Activated naive CD4-positive, alpha-beta T cell treated with anti-CD3 and anti-CD28 coated beads, Interleukin-2, amount 50 U/mL, for 72 hours (primary cell): ENCODE results near the gene ZNF611. TPM values are rescaled to one million over a fixed set of nuclear protein-coding genes. Genes with fewer than 3 reads are reported as not detected.
A peak's percentile ranks its signal among the peaks of the same experiment; 100 is the strongest.

Source experiments
- ATAC-seq, 2 donors: fragments of 150-1000 bp; cut with Tn5 transposase; 2 replicates each; pipeline ENCODE4 v1.10.0; 2021; ENCODE audit warnings: mild to moderate bottlenecking in 2 of 2, moderate library complexity in 2 of 2
- DNase-seq, 2 donors: peaks; one replicate each; pipeline ENCODE4 v3.0.0; 2021 to 2022; ENCODE audit warnings: low spot score in 2 of 2
- H3K27ac Mint-ChIP-seq, 2 donors: one replicate each; pipeline ENCODE4 v1.8.0; 2022; ENCODE audit warnings: mild to moderate bottlenecking in 2 of 2, mixed read lengths in 2 of 2
- H3K36me3 Mint-ChIP-seq, 2 donors: one replicate each; pipeline ENCODE4 v1.8.0; 2022; ENCODE audit warnings: mixed read lengths in 2 of 2
- H3K9me3 Mint-ChIP-seq, 2 donors: one replicate each; pipeline ENCODE4 v1.8.0; 2022; ENCODE audit warnings: mixed read lengths in 2 of 2
- total RNA-seq, 2 donors: library from RNA; stranded (reverse); gene quantifications; one replicate each; pipeline ENCODE4 v1.2.3, GENCODE V29; 2022

Gene ZNF611
- total RNA-seq, 2 donors from 2014 or later = 17.5 to 19.7 TPM

DNA sequence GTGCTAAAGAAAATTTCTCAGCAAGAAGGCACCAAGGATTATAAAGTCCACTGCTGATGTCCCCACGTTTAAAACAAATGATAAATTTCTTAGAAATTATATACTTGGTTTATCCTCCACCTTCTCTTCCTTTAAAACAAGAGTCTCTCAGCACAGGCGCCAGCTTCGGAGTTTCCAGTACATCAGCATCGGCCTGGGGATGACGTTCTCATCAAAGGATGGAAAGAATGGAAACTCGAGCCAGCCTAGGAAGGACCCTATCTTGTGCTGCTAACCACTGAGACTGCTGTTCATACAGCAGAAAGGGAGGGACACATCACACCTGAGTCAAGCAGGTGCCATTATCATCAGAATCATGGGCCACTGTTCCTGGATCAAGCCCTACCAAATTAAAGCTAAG, 66.9 kb downstream of the ZNF611 start:
- H3K9me3 Mint-ChIP-seq = peaks cover 0 to 10% of the 10 kb centered on the region in 2 donors
- H3K27ac Mint-ChIP-seq = no peak overlapping the region
- peaks cover 14 to 60% of the 10 kb centered on the region in 2 donors for H3K36me3 Mint-ChIP-seq
- ATAC-seq = no peak
- DNase-seq = no peak

DNA sequence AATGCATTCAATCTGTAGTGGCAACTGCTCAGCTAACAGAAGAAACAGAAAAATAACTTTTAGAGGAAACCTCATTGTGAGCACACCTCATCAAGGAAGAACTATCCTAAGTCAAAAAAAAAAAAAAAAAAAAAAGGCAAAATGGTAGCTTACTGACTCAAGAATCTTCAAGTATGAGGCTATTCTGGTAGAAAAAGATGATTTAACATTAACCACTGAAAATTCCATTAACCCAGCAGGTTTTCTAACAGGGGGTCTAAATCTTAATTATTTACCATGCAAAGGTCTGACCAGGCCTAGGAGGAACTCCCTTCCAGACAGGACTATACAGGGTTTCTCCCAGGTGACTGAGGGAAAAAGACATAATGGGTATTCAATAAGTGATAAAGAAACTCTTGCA, 68.3 kb downstream of the ZNF611 start:
- H3K36me3 Mint-ChIP-seq = peaks cover 19 to 71% of the 10 kb centered on the region in 2 donors
- H3K9me3 Mint-ChIP-seq = peaks cover 0 to 17% of the 10 kb centered on the region in 2 donors
- no peak overlapping the region for H3K27ac Mint-ChIP-seq
- ATAC-seq (no peak), DNase-seq (no peak)

DNA sequence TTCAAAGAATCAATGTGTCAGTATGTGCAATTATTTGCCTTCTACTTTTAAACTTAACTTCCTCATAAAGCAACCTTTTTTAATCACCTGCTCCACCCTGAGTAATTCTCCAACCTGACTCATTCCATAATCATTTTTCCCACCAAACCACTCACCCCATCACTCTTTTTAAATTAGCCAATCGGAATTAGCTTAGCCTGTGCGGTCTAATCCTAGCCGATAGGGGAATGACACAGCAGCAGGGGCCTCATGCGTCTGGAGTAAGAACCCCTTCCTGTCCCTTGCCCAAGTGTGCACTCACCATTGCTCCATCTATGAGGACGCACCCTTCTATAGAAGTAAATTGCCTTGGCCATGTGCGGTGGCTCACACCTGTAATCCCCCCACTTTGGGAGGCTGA, 69.3 kb downstream of the ZNF611 start:
- ATAC-seq = peak in 1 of 2 donors; percentile 29
- Mint-ChIP-seq H3K9me3 (peaks cover 0 to 20% of the 10 kb centered on the region in 2 donors), H3K27ac (no peak overlapping the region), H3K36me3 (peaks cover 29 to 75% of the 10 kb centered on the region in 2 donors)
- no peak for DNase-seq

DNA sequence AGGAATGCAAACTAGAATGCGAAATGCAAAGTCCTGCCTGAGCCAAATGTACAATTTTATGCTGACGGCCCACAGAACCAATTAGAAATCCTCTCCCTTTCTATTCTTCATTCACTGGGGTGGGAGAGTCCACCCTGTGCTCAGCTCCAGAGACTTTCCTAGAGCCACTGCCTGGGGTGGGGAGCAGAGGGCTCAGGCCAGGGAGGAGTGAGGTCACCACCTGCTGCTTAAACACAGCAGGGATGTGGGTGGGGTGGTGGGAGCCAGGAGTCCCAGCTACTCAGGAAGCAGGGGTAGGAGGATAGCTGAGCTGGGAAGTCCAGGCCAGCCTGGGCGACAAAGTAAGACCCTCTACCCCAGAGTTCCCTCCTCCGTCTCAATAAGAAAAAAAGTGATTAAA, 69.8 kb downstream of the ZNF611 start:
- Mint-ChIP-seq H3K9me3 (peaks cover 0 to 17% of the 10 kb centered on the region in 2 donors), H3K27ac (no peak overlapping the region), H3K36me3 (peaks cover 31 to 75% of the 10 kb centered on the region in 2 donors)
- ATAC-seq (no peak), DNase-seq (no peak)

DNA sequence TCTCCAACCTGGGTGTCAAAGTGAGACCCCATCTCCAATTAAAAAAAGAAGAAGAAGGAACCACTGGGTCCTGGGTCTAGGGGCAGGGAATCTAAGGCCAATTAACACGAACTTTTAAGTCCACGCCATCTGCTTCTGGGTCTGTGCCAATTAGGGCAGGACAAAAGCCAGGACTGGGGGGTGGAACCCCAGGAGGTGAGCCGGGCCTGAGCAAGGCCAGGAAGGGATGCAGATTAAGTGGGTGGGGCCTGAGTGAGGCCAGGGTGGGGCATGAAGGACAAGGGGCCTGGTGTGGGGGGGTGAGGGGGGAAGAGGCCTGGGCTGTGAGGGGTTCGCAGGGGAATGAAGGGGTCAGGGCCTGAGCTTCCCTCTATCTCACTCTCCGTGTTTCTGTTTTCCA, 70.4 kb downstream of the ZNF611 start:
- no peak for DNase-seq
- peaks cover 32 to 75% of the 10 kb centered on the region in 2 donors for H3K36me3 Mint-ChIP-seq

DNA sequence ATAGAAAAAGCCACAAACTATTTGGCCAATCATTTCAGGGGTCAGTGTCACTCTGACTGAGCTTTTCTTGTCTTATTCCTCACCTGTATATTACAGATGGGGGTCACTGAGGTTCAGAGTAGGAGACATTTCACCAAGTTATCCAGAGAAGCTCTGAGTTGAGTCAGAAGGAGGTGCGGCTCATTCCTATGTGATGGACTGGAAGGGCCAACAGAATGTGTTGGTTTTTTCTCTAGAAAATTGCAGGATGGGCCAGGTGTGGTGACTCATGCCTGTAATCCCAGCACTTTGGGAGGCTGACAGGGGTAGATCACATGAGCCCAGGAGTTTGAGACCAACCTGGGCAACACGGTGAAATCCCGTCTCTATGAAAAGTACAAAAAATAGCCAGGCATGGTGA, 72.2 kb downstream of the ZNF611 start:
- peaks cover 50 to 81% of the 10 kb centered on the region in 2 donors for H3K36me3 Mint-ChIP-seq
- no peak for ATAC-seq
- no peak for DNase-seq
- H3K9me3 Mint-ChIP-seq = peaks cover 6 to 24% of the 10 kb centered on the region in 2 donors
- H3K27ac Mint-ChIP-seq = no peak overlapping the region

More for the DNA sequence above, 70.4 kb downstream of the ZNF611 start:
- Mint-ChIP-seq H3K9me3 (peaks cover under 1 to 16% of the 10 kb centered on the region in 2 donors), H3K27ac (no peak overlapping the region)
- no peak for ATAC-seq

DNA sequence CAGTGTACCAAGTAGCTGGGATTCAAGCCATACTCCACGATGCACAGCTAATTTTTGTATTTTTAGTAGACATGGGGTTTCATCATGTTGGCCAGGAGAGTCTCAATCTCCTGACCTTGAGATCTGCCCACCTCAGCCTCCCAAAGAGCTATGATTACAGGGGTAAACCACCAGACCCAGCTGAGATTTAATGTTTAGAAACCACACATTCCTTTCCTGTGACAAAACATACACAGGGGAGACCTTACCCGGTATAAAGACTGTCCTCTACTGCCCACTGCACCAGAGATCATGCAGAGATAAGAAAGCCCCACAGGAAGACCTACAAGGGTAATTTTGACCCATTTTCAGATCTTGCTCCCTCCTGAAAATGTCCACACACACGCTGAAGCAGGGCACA, 73.9 kb downstream of the ZNF611 start:
- Mint-ChIP-seq H3K27ac (no peak overlapping the region), H3K9me3 (peaks cover 6 to 25% of the 10 kb centered on the region in 2 donors), H3K36me3 (peaks cover 57 to 83% of the 10 kb centered on the region in 2 donors)
- DNase-seq (no peak), ATAC-seq (no peak)

DNA sequence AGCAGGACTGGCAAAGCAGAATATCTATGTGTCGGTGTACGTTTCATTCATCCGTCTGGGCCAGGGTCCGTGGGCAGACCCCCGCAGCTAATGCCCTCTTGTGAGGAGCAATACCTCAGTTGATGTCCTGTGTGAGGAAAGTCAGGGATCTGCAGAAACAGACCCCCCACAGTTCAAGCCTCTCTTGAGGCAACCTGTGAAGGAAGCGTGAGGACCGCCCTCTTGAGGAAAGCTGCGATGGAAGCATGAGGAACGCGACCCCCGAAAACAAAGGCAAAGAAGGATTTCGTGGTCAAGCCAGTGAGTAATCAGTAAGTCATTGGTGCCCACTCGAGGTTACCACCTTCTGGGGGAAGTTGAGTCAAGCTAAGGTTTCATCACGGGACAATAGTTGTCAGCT, 75.8 kb downstream of the ZNF611 start:
- Mint-ChIP-seq H3K9me3 (peaks cover 11 to 29% of the 10 kb centered on the region in 2 donors), H3K27ac (peak overlapping the region in 1 of 2 donors; percentile 40), H3K36me3 (peaks cover 66 to 85% of the 10 kb centered on the region in 2 donors)
- ATAC-seq = peak in 1 of 2 donors; percentile 36
- no peak for DNase-seq

DNA sequence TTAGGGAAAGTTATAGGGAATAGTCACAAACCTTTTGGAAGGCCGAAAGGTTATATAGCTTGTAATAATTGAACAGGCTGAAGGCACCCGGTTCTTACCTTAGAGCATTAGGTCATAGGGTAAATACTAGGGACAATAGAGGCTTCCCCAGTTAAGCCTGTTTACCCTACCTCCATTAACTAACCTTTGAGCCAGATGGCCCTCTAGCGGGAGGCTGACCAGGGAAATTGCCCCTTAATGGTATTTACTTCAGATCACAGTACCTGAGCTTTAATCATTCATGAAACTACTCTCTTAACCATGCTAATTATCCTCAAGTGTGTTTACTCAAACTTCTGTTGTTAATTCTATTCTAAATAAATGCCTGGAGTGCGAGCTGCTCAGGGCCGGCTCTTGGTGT, 76.2 kb downstream of the ZNF611 start:
- ATAC-seq = no peak
- H3K9me3 Mint-ChIP-seq = peaks cover 14 to 30% of the 10 kb centered on the region in 2 donors
- no peak for DNase-seq
- H3K36me3 Mint-ChIP-seq = peaks cover 70 to 88% of the 10 kb centered on the region in 2 donors
- H3K27ac Mint-ChIP-seq = no peak overlapping the region

DNA sequence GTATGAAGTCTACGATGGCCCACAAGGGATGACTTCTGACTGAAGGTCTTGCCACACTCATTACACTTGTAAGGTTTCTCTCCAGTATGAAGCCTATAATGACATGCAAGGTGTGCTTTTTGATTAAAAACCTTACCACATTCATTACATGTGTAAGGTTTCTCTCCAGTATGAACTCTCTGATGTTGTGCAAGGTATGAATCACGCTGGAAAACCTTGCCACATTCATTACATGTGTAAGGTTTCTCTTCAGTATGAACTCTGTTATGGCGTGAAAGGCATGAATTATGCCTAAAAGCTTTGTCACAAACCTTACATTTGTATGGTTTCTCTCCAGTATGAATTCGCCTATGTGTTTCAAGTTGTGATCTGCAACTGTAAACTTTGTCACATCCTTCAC, 81.7 kb downstream of the ZNF611 start:
- Mint-ChIP-seq H3K36me3 (peaks cover 77 to 89% of the 10 kb centered on the region in 2 donors), H3K27ac (no peak overlapping the region), H3K9me3 (peaks cover 44 to 47% of the 10 kb centered on the region in 2 donors)
- no peak for DNase-seq
- ATAC-seq = no peak

Other genes with a start within 250 kb of the ZNF611 start
- gene ZNF808, start 207.4 kb downstream of the ZNF611 start, total RNA-seq = 10 to 100 TPM; 22.5 to 32.7 TPM
- 10 to 100 TPM; 18.7 to 26.4 TPM for gene ZNF701, start 164.8 kb downstream of the ZNF611 start, total RNA-seq
- 10 to 100 TPM; 37.0 to 49.9 TPM for gene ZNF83, start 96.7 kb downstream of the ZNF611 start, total RNA-seq
- gene ZNF600, start 51.7 kb upstream of the ZNF611 start, total RNA-seq = 1 to 10 TPM; 4.1 to 9.6 TPM
- 10 to 100 TPM; 14.5 to 16.1 TPM for gene ZNF28, start 86.6 kb upstream of the ZNF611 start, total RNA-seq
- 10 to 100 TPM; 10.9 to 16.2 TPM for gene ZNF468, start 122.6 kb upstream of the ZNF611 start, total RNA-seq
- 1 to 10 TPM; 3.1 to 5.2 TPM for gene ZNF320, start 162.6 kb upstream of the ZNF611 start, total RNA-seq
- 10 to 100 TPM in 1 of 2 donors, 1 to 10 TPM in 1; 4.0 to 11.6 TPM for gene ZNF888, start 188.4 kb upstream of the ZNF611 start, total RNA-seq
- 10 to 100 TPM in 1 of 2 donors, 1 to 10 TPM in 1; 7.0 to 13.0 TPM for gene ZNF816, start 227.8 kb upstream of the ZNF611 start, total RNA-seq